H9 (cell line): ENCODE data around the gene BBS2. TPM values are rescaled to one million over a fixed set of nuclear protein-coding genes. Genes with fewer than 3 reads are reported as not detected.

Experiments used
- DNase-seq: peaks from one replicate; pipeline ENCODE4 v3.0.0-alpha.2; 2017
- H2AFZ ChIP-seq: one replicate; pipeline ENCODE4 v1.6.1; 2013; ENCODE audit warnings: mild to moderate bottlenecking, low read length, control low read depth, moderate library complexity
- H2AK5ac ChIP-seq: 2 replicates; pipeline ENCODE4 v1.6.1; 2013; ENCODE audit warnings: low read length, control low read depth, mixed read lengths; ENCODE audit not compliant: insufficient read length
- H2BK120ac ChIP-seq: one replicate; pipeline ENCODE4 v1.6.1; 2013; ENCODE audit warnings: low read depth, mild to moderate bottlenecking, low read length, control low read depth, inconsistent platforms; ENCODE audit not compliant: poor library complexity, severe bottlenecking
- H2BK12ac ChIP-seq: 2 replicates; pipeline ENCODE4 v1.6.1; 2013; ENCODE audit warnings: low read length, control low read depth, mixed read lengths, low read depth; ENCODE audit not compliant: insufficient read length
- H2BK15ac ChIP-seq: 2 replicates; pipeline ENCODE4 v1.6.1; 2013; ENCODE audit warnings: low read depth, low read length, control low read depth
- H2BK20ac ChIP-seq: one replicate; pipeline ENCODE4 v1.6.1; 2013; ENCODE audit warnings: low read depth, mild to moderate bottlenecking, low read length, control low read depth, inconsistent platforms; ENCODE audit not compliant: poor library complexity, severe bottlenecking
- H2BK5ac ChIP-seq: 2 replicates; pipeline ENCODE4 v1.6.1; 2013; ENCODE audit warnings: low read length, control low read depth, mixed read lengths; ENCODE audit not compliant: insufficient read length
- H3K14ac ChIP-seq: 2 replicates; pipeline ENCODE4 v1.6.1; 2013; ENCODE audit warnings: low read length, control low read depth; ENCODE audit not compliant: insufficient read depth
- H3K18ac ChIP-seq: 2 replicates; pipeline ENCODE4 v1.6.1; 2013; ENCODE audit warnings: low read depth, mild to moderate bottlenecking, mixed read lengths, low read length, control low read depth; ENCODE audit not compliant: insufficient read length
- H3K23ac ChIP-seq: 2 replicates; pipeline ENCODE4 v1.6.1; 2013; ENCODE audit warnings: low read length, control low read depth, mixed read lengths, low read depth; ENCODE audit not compliant: insufficient read length
- H3K23me2 ChIP-seq: 2 replicates; pipeline ENCODE4 v1.6.1; 2013; ENCODE audit warnings: low read depth, mild to moderate bottlenecking, mixed read lengths, low read length, control low read depth; ENCODE audit not compliant: insufficient read length, poor library complexity, severe bottlenecking
- H3K27ac ChIP-seq: 2 replicates; pipeline ENCODE4 v1.5.1; 2013; ENCODE audit warnings: low read length, control low read depth, mixed read lengths, low read depth; ENCODE audit not compliant: insufficient read length
- H3K27me3 ChIP-seq: 2 replicates; pipeline ENCODE4 v1.6.1; 2013; ENCODE audit warnings: low read length, control low read depth, inconsistent platforms; ENCODE audit not compliant: insufficient read depth
- H3K4ac ChIP-seq: 2 replicates; pipeline ENCODE4 v1.6.1; 2013; ENCODE audit warnings: low read depth, mild to moderate bottlenecking, control low read depth, inconsistent platforms, low read length, moderate library complexity
- H3K4me1 ChIP-seq: 2 replicates; pipeline ENCODE4 v1.6.1; 2013; ENCODE audit warnings: low read length, control low read depth, inconsistent platforms; ENCODE audit not compliant: insufficient read depth
- H3K4me2 ChIP-seq: 2 replicates; pipeline ENCODE4 v1.6.1; 2013; ENCODE audit warnings: low read length, control low read depth, mixed read lengths; ENCODE audit not compliant: insufficient read length, insufficient read depth
- H3K56ac ChIP-seq: 2 replicates; pipeline ENCODE4 v1.6.1; 2013; ENCODE audit warnings: low read depth, mild to moderate bottlenecking, mixed read lengths, low read length, control low read depth; ENCODE audit not compliant: insufficient read length
- H3K79me1 ChIP-seq: 2 replicates; pipeline ENCODE4 v1.6.1; 2013; ENCODE audit warnings: low read depth, mild to moderate bottlenecking, moderate library complexity, low read length, control low read depth, inconsistent platforms; ENCODE audit not compliant: insufficient read depth, poor library complexity, severe bottlenecking
- H3K79me2 ChIP-seq: 2 replicates; pipeline ENCODE4 v1.6.1; 2013; ENCODE audit warnings: low read length, control low read depth, inconsistent platforms; ENCODE audit not compliant: insufficient read depth
- H3K9ac ChIP-seq: 2 replicates; pipeline ENCODE4 v1.6.1; 2013; ENCODE audit warnings: low read length, control low read depth, mixed read lengths; ENCODE audit not compliant: insufficient read length; ENCODE audit errors: extremely low read depth
- H3K9me3 ChIP-seq: one replicate; pipeline ENCODE4 v1.6.1; 2013; ENCODE audit warnings: low read depth, low read length, inconsistent platforms; ENCODE audit not compliant: control insufficient read depth
- H3T11ph ChIP-seq: one replicate; pipeline ENCODE4 v1.6.1; 2013; ENCODE audit warnings: mild to moderate bottlenecking, low read length, control low read depth, inconsistent platforms
- H4K20me1 ChIP-seq: one replicate; pipeline ENCODE4 v1.6.1; 2013; ENCODE audit not compliant: control insufficient read depth, insufficient read length, insufficient read depth
- H4K5ac ChIP-seq: 2 replicates; pipeline ENCODE4 v1.6.1; 2013; ENCODE audit warnings: low read depth, mild to moderate bottlenecking, mixed read lengths, low read length, control low read depth; ENCODE audit not compliant: insufficient read length
- H4K8ac ChIP-seq: replicated peaks from 2 replicates; pipeline ENCODE4 v1.6.1; 2013; ENCODE audit warnings: low read length, control low read depth, mixed read lengths, low read depth; ENCODE audit not compliant: insufficient read length
- H4K91ac ChIP-seq: 2 replicates; pipeline ENCODE4 v1.6.1; 2013; ENCODE audit warnings: low read depth, mild to moderate bottlenecking, moderate library complexity, mixed read lengths, low read length, control low read depth; ENCODE audit not compliant: insufficient read length
- H3K27ac Mint-ChIP-seq, 3 experiments: 2 replicates in 2 of 3; 3 replicates in 1 of 3; pipeline ENCODE4 v1.8.0; 2020 to 2021; ENCODE audit warnings: mixed read lengths in 3 of 3, mild to moderate bottlenecking in 1 of 3, moderate library complexity in 1 of 3
- H3K27me3 Mint-ChIP-seq: 2 replicates; pipeline ENCODE4 v1.8.0; 2021; ENCODE audit warnings: low read depth, mild to moderate bottlenecking, moderate library complexity, mixed read lengths
- H3K36me3 Mint-ChIP-seq, 3 experiments: 2 replicates in 2 of 3; 3 replicates in 1 of 3; pipeline ENCODE4 v1.8.0; 2020 to 2021; ENCODE audit warnings: low read depth in 3 of 3, mixed read lengths in 3 of 3; ENCODE audit not compliant: insufficient read depth in 1 of 3
- H3K4me1 Mint-ChIP-seq, 2 experiments: 2 replicates each; pipeline ENCODE4 v1.8.0; 2020; ENCODE audit warnings: mixed read lengths in 2 of 2
- H3K4me3 Mint-ChIP-seq, 2 experiments: 2 replicates in 1 of 2; 3 replicates in 1 of 2; pipeline ENCODE4 v1.8.0; 2020 to 2021; ENCODE audit warnings: mild to moderate bottlenecking in 2 of 2, mixed read lengths in 2 of 2, moderate library complexity in 1 of 2
- H3K9me3 Mint-ChIP-seq, 2 experiments: 2 replicates in 1 of 2; 3 replicates in 1 of 2; pipeline ENCODE4 v1.8.0; 2020; ENCODE audit warnings: mild to moderate bottlenecking in 2 of 2, mixed read lengths in 2 of 2, moderate library complexity in 1 of 2
- CTCF ChIP-seq: fragments of 200-600 bp; sonication (generic); conservative IDR thresholded peaks from 3 replicates; pipeline ENCODE4 v1.8.0; 2021; ENCODE audit warnings: antibody characterized with exemption, mild to moderate bottlenecking
- WGBS: extraction: QIAGEN DNeasy Blood & Tissue Kit; methylation state at CpG from one replicate; pipeline ENCODE4 v1.1.7; 2013; ENCODE audit warnings: missing lambda C conversion rate, low lambda C conversion rate, mixed read lengths; ENCODE audit not compliant: insufficient read length; ENCODE audit errors: extremely low coverage; 5-methylcytosine and 5-hydroxymethylcytosine counted together
- total RNA-seq: library from RNA; stranded (reverse); gene quantifications from 2 replicates; pipeline ENCODE4 v1.2.1, GENCODE V29; 2021

BBS2 gene
- total RNA-seq, 1 experiment from 2014 or later, result 13.1 TPM

- Mint-ChIP-seq H3K4me3 (no peak overlapping the region), H3K27me3 (peaks cover 13% of the 10 kb centered on the region), H3K27ac (no peak overlapping the region), H3K4me1 (peaks cover 5 to 6% of the 10 kb centered on the region in 2 experiments), H3K9me3 (no peaks in the 10 kb centered on the region), H3K36me3 (no peaks in the 10 kb centered on the region)
- no peak overlapping the region for H2AK5ac ChIP-seq
- H3K23ac ChIP-seq, result no peak overlapping the region
- H3K4me1 ChIP-seq, result no peaks in the 10 kb centered on the region
- H3K56ac ChIP-seq, result no peak overlapping the region
- no peaks in the 10 kb centered on the region for H3K9me3 ChIP-seq
- TF ChIP-seq CTCF, result no peak
- no peak overlapping the region for H3K14ac ChIP-seq
- no peak overlapping the region for H2BK20ac ChIP-seq
- WGBS, result no CpG with 5 or more reads among the region's 9 CpGs
- peaks cover under 1% of the 10 kb centered on the region for H3K23me2 ChIP-seq
- H3K79me2 ChIP-seq, result no peaks in the 10 kb centered on the region
- no peaks in the 10 kb centered on the region for H4K20me1 ChIP-seq
- H3K9ac ChIP-seq, result no peak overlapping the region
- no peak overlapping the region for H2BK12ac ChIP-seq
- no peak overlapping the region for H2BK15ac ChIP-seq
- no peak overlapping the region for H3K4ac ChIP-seq
- no peak overlapping the region for H4K5ac ChIP-seq
- no peak overlapping the region for H2AFZ ChIP-seq
- H4K8ac ChIP-seq, result no peak overlapping the region
- no peaks in the 10 kb centered on the region for H3K79me1 ChIP-seq
- H3K4me2 ChIP-seq, result no peak overlapping the region
- H2BK5ac ChIP-seq, result no peak overlapping the region
- no peak overlapping the region for H3T11ph ChIP-seq
- no peak overlapping the region for H4K91ac ChIP-seq
- no peak overlapping the region for H3K18ac ChIP-seq
- no peak for DNase-seq
- H2BK120ac ChIP-seq, result no peak overlapping the region
- no peaks in the 10 kb centered on the region for H3K27me3 ChIP-seq
- no peak overlapping the region for H3K27ac ChIP-seq
These were observed 5.4 kb upstream of the BBS2 start for GRCh38 chr16:56525236-56525635.
